OCI-LY1 (cell line): Measurements from ENCODE around the gene CDKAL1.

Source experiments
- EZH2 ChIP-seq: fragments of 200-600 bp; sonication (generic), shearing (Covaris generic); IDR thresholded peaks from 2 replicates; pipeline ENCODE4 v1.8.0; 2017; ENCODE audit warnings: borderline replicate concordance, mixed run types, mild to moderate bottlenecking, antibody characterized with exemption, low read length, moderate library complexity, mixed read lengths
- TF ChIP-seq, protein P1 (sequence below): fragments of 200-600 bp; sonication (generic), shearing (Covaris generic); IDR thresholded peaks from 2 replicates; pipeline ENCODE4 v1.5.1; 2017; ENCODE audit warnings: mild to moderate bottlenecking, antibody characterized with exemption, low read length, moderate library complexity, mixed read lengths

DNA sequence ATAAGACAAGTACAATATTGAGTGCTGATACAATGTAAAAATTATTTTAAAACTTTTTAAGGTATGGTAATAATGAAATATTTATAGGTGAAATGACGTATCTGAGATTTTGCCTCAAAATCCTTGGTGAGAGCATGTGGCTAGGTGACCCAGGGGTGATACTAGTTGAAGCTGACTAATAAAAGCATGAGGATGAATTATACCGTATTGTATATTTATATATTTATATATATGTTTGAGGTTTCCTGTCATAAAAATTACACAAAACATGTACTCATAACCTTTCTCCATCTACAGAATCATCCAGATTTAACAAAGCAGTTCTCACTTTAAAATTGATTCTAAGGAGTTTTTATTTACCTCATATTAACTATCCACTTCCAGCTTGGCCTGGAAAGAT lies 358.1 kb downstream of the CDKAL1 start:
- no peak for TF ChIP-seq EZH2
- TF ChIP-seq, protein P1, sequence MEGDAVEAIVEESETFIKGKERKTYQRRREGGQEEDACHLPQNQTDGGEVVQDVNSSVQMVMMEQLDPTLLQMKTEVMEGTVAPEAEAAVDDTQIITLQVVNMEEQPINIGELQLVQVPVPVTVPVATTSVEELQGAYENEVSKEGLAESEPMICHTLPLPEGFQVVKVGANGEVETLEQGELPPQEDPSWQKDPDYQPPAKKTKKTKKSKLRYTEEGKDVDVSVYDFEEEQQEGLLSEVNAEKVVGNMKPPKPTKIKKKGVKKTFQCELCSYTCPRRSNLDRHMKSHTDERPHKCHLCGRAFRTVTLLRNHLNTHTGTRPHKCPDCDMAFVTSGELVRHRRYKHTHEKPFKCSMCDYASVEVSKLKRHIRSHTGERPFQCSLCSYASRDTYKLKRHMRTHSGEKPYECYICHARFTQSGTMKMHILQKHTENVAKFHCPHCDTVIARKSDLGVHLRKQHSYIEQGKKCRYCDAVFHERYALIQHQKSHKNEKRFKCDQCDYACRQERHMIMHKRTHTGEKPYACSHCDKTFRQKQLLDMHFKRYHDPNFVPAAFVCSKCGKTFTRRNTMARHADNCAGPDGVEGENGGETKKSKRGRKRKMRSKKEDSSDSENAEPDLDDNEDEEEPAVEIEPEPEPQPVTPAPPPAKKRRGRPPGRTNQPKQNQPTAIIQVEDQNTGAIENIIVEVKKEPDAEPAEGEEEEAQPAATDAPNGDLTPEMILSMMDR, result no peak
